ENCODE data around the gene TTC16. TPM values are rescaled to one million over a fixed set of nuclear protein-coding genes. Genes with fewer than 3 reads are reported as not detected.

The TTC16 gene
- total RNA-seq, 1 experiment from 2014 or later: not detected

- no peaks in the 10 kb centered on the region for H3K79me2 ChIP-seq (ENCODE audit: low read length)
- H3K9me2 ChIP-seq (replicated peaks; ENCODE audit: insufficient read depth, low read length): no peaks in the 10 kb centered on the region
- peaks cover 13% of the 10 kb centered on the region for H3K4me1 ChIP-seq (ENCODE audit: low read length)
- no peak overlapping the region for H3K4me2 ChIP-seq (ENCODE audit: low read depth, low read length, poor library complexity, severe bottlenecking)
- H4K20me1 ChIP-seq (ENCODE audit: insufficient read depth, low read depth, low read length): 0 out of 2 replicates have a peak, but pooled peaks cover 8% of the 10 kb centered on the region
- no peak overlapping the region for H3K27ac ChIP-seq (ENCODE audit: low read length)
- 0 out of 2 replicates have a peak, but pooled peaks cover 4% of the 10 kb centered on the region for H3K9me3 ChIP-seq (ENCODE audit: low read length)
- H3K9ac ChIP-seq (ENCODE audit: low read length): no peak overlapping the region
- no peak overlapping the region for H3K4me3 ChIP-seq (ENCODE audit: low read length)
- no peak overlapping the region for H2AFZ ChIP-seq (ENCODE audit: low read length)
- H3K27me3 ChIP-seq (ENCODE audit: low read length): no peaks in the 10 kb centered on the region
- no peaks in the 10 kb centered on the region for H3K36me3 ChIP-seq (ENCODE audit: insufficient read depth, low read length)
- no peak for DNase-seq
These were observed 4.0 kb upstream of the TTC16 start for GRCh38 chr9:127711831-127712274.

- H3K27me3 ChIP-seq (ENCODE audit: low read length): no peaks in the 10 kb centered on the region
- H3K4me3 ChIP-seq (ENCODE audit: low read length): no peak overlapping the region
- H3K4me1 ChIP-seq (ENCODE audit: low read length): peaks cover 13% of the 10 kb centered on the region
- DNase-seq: no peak
- no peak overlapping the region for H3K27ac ChIP-seq (ENCODE audit: low read length)
- 0 out of 2 replicates have a peak, but pooled peaks cover 8% of the 10 kb centered on the region for H4K20me1 ChIP-seq (ENCODE audit: insufficient read depth, low read depth, low read length)
- no peaks in the 10 kb centered on the region for H3K36me3 ChIP-seq (ENCODE audit: insufficient read depth, low read length)
- H3K79me2 ChIP-seq (ENCODE audit: low read length): no peaks in the 10 kb centered on the region
- no peaks in the 10 kb centered on the region for H3K9me2 ChIP-seq (replicated peaks; ENCODE audit: insufficient read depth, low read length)
- H3K4me2 ChIP-seq (ENCODE audit: low read depth, low read length, poor library complexity, severe bottlenecking): no peak overlapping the region
- H2AFZ ChIP-seq (ENCODE audit: low read length): no peak overlapping the region
- H3K9ac ChIP-seq (ENCODE audit: low read length): no peak overlapping the region
- 0 out of 2 replicates have a peak, but pooled peaks cover 4% of the 10 kb centered on the region for H3K9me3 ChIP-seq (ENCODE audit: low read length)
These were observed 3.5 kb upstream of the TTC16 start for GRCh38 chr9:127712371-127712770.

- no peaks in the 10 kb centered on the region for H3K79me2 ChIP-seq (ENCODE audit: low read length)
- no peaks in the 10 kb centered on the region for H3K27me3 ChIP-seq (ENCODE audit: low read length)
- H3K4me2 ChIP-seq (ENCODE audit: low read depth, low read length, poor library complexity, severe bottlenecking): no peak overlapping the region
- no peak overlapping the region for H3K27ac ChIP-seq (ENCODE audit: low read length)
- H3K4me3 ChIP-seq (ENCODE audit: low read length): no peak overlapping the region
- no peaks in the 10 kb centered on the region for H3K36me3 ChIP-seq (ENCODE audit: insufficient read depth, low read length)
- H3K4me1 ChIP-seq (ENCODE audit: low read length): peaks cover 13% of the 10 kb centered on the region
- H3K9me3 ChIP-seq (ENCODE audit: low read length): 0 out of 2 replicates have a peak, but pooled peaks cover 4% of the 10 kb centered on the region
- no peak overlapping the region for H3K9ac ChIP-seq (ENCODE audit: low read length)
- no peak overlapping the region for H2AFZ ChIP-seq (ENCODE audit: low read length)
- H3K9me2 ChIP-seq (replicated peaks; ENCODE audit: insufficient read depth, low read length): no peaks in the 10 kb centered on the region
- DNase-seq: no peak
- 0 out of 2 replicates have a peak, but pooled peaks cover 8% of the 10 kb centered on the region for H4K20me1 ChIP-seq (ENCODE audit: insufficient read depth, low read depth, low read length)
These were observed 3.0 kb upstream of the TTC16 start for GRCh38 chr9:127712867-127713266.

- Histone ChIP-seq H4K20me1 (ENCODE audit: insufficient read depth, low read depth, low read length) (0 out of 2 replicates have a peak, but pooled peaks cover 8% of the 10 kb centered on the region), H3K4me3 (ENCODE audit: low read length) (peak overlapping the region; percentile 63; the same call in 1 of the 2 replicates), H3K9me3 (ENCODE audit: low read length) (0 out of 2 replicates have a peak, but pooled peaks cover under 1% of the 10 kb centered on the region), H3K27ac (ENCODE audit: low read length) (no peak overlapping the region), H3K4me2 (ENCODE audit: low read depth, low read length, poor library complexity, severe bottlenecking) (peak overlapping the region; percentile 90), H3K4me1 (ENCODE audit: low read length) (peaks cover 13% of the 10 kb centered on the region), H3K36me3 (ENCODE audit: insufficient read depth, low read length) (no peaks in the 10 kb centered on the region), H3K27me3 (ENCODE audit: low read length) (no peaks in the 10 kb centered on the region), H3K79me2 (ENCODE audit: low read length) (no peaks in the 10 kb centered on the region), H2AFZ (ENCODE audit: low read length) (no peak overlapping the region), H3K9me2 (replicated peaks; ENCODE audit: insufficient read depth, low read length) (no peaks in the 10 kb centered on the region), H3K9ac (ENCODE audit: low read length) (peak overlapping the region; percentile 57)
- no peak for DNase-seq
These were observed 1.7 kb upstream of the TTC16 start for GRCh38 chr9:127714020-127714750.

- H3K4me3 ChIP-seq (ENCODE audit: low read length): peak overlapping the region; percentile 92
- no peak for DNase-seq
These were observed 869 bp upstream of the TTC16 start for GRCh38 chr9:127714951-127715469.

GRCh38 chr9:127716412-127716811 is 533 bp downstream of the TTC16 start:
- H3K79me2 ChIP-seq (ENCODE audit: low read length): no peaks in the 10 kb centered on the region
- H3K27me3 ChIP-seq (ENCODE audit: low read length): no peaks in the 10 kb centered on the region
- no peaks in the 10 kb centered on the region for H3K9me2 ChIP-seq (replicated peaks; ENCODE audit: insufficient read depth, low read length)
- H3K4me2 ChIP-seq (ENCODE audit: low read depth, low read length, poor library complexity, severe bottlenecking): peak overlapping the region; percentile 90
- H2AFZ ChIP-seq (ENCODE audit: low read length): no peak overlapping the region
- peak overlapping the region; percentile 67 for H3K9ac ChIP-seq (ENCODE audit: low read length)
- H3K9me3 ChIP-seq (ENCODE audit: low read length): no peaks in the 10 kb centered on the region
- 0 out of 2 replicates have a peak, but pooled peaks cover 8% of the 10 kb centered on the region for H4K20me1 ChIP-seq (ENCODE audit: insufficient read depth, low read depth, low read length)
- H3K27ac ChIP-seq (ENCODE audit: low read length): no peak overlapping the region
- H3K4me3 ChIP-seq (ENCODE audit: low read length): peak overlapping the region; percentile 92
- no peak for DNase-seq
- H3K36me3 ChIP-seq (ENCODE audit: insufficient read depth, low read length): no peaks in the 10 kb centered on the region
- peaks cover 13% of the 10 kb centered on the region for H3K4me1 ChIP-seq (ENCODE audit: low read length)

More at GRCh38 chr9:127714951-127715469, 869 bp upstream of the TTC16 start:
- Histone ChIP-seq H3K9me3 (ENCODE audit: low read length) (no peaks in the 10 kb centered on the region), H3K36me3 (ENCODE audit: insufficient read depth, low read length) (no peaks in the 10 kb centered on the region), H3K79me2 (ENCODE audit: low read length) (no peaks in the 10 kb centered on the region), H2AFZ (ENCODE audit: low read length) (peak overlapping the region; percentile 77), H4K20me1 (ENCODE audit: insufficient read depth, low read depth, low read length) (0 out of 2 replicates have a peak, but pooled peaks cover 8% of the 10 kb centered on the region), H3K27me3 (ENCODE audit: low read length) (no peaks in the 10 kb centered on the region), H3K9me2 (replicated peaks; ENCODE audit: insufficient read depth, low read length) (no peaks in the 10 kb centered on the region), H3K4me2 (ENCODE audit: low read depth, low read length, poor library complexity, severe bottlenecking) (peak overlapping the region; percentile 90), H3K27ac (ENCODE audit: low read length) (no peak overlapping the region), H3K9ac (ENCODE audit: low read length) (peak overlapping the region; percentile 77), H3K4me1 (ENCODE audit: low read length) (peaks cover 13% of the 10 kb centered on the region)

- H3K27ac ChIP-seq (ENCODE audit: low read length): no peak overlapping the region
- no peak overlapping the region for H3K9ac ChIP-seq (ENCODE audit: low read length)
- no peaks in the 10 kb centered on the region for H3K79me2 ChIP-seq (ENCODE audit: low read length)
- no peak for DNase-seq
- no peaks in the 10 kb centered on the region for H3K9me2 ChIP-seq (replicated peaks; ENCODE audit: insufficient read depth, low read length)
- no peaks in the 10 kb centered on the region for H3K9me3 ChIP-seq (ENCODE audit: low read length)
- H4K20me1 ChIP-seq (ENCODE audit: insufficient read depth, low read depth, low read length): 0 out of 2 replicates have a peak, but pooled peaks cover 8% of the 10 kb centered on the region
- no peaks in the 10 kb centered on the region for H3K27me3 ChIP-seq (ENCODE audit: low read length)
- H2AFZ ChIP-seq (ENCODE audit: low read length): no peak overlapping the region
- H3K4me2 ChIP-seq (ENCODE audit: low read depth, low read length, poor library complexity, severe bottlenecking): no peak overlapping the region
- no peak overlapping the region for H3K4me3 ChIP-seq (ENCODE audit: low read length)
- peaks cover 13% of the 10 kb centered on the region for H3K4me1 ChIP-seq (ENCODE audit: low read length)
- H3K36me3 ChIP-seq (ENCODE audit: insufficient read depth, low read length): no peaks in the 10 kb centered on the region
These were observed 1.9 kb downstream of the TTC16 start for GRCh38 chr9:127717766-127718165.
